ENCODE results near the gene RNF144A. TPM values are rescaled to one million over a fixed set of nuclear protein-coding genes. Genes with fewer than 3 reads are reported as not detected.

Gene RNF144A
- polyA plus RNA-seq, 3 donors: 0.30 to 0.68 (median 0.48) TPM

GRCh38 chr2:7060631-7061449 lies 143.6 kb downstream of the RNF144A start:
- no peak overlapping the region for H3K4me3 ChIP-seq (replicated peaks in 1 of 3; ENCODE audit: low read depth in 2 of 3, low read length in 3 of 3)
- peaks cover 0 to 2% (median 0%) of the 10 kb centered on the region in 3 donors for H3K27me3 Mint-ChIP-seq (ENCODE audit: low read depth in 3 of 3)
- TF ChIP-seq, protein P1, sequence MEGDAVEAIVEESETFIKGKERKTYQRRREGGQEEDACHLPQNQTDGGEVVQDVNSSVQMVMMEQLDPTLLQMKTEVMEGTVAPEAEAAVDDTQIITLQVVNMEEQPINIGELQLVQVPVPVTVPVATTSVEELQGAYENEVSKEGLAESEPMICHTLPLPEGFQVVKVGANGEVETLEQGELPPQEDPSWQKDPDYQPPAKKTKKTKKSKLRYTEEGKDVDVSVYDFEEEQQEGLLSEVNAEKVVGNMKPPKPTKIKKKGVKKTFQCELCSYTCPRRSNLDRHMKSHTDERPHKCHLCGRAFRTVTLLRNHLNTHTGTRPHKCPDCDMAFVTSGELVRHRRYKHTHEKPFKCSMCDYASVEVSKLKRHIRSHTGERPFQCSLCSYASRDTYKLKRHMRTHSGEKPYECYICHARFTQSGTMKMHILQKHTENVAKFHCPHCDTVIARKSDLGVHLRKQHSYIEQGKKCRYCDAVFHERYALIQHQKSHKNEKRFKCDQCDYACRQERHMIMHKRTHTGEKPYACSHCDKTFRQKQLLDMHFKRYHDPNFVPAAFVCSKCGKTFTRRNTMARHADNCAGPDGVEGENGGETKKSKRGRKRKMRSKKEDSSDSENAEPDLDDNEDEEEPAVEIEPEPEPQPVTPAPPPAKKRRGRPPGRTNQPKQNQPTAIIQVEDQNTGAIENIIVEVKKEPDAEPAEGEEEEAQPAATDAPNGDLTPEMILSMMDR (IDR thresholded peaks at IDR 0.05): no peak
- intact Hi-C loops (cut with micrococcal nuclease): no loop called here
- H3K4me2 ChIP-seq (replicated peaks; ENCODE audit: extremely low read depth, low read length, poor library complexity, severe bottlenecking): no peak overlapping the region
- H3K27ac Mint-ChIP-seq: no peak overlapping the region
- 90% methylated on average over 5 of the region's 8 CpGs for WGBS (ENCODE audit: insufficient coverage)
- no peak overlapping the region for H3K9ac ChIP-seq (ENCODE audit: insufficient read depth, low read length, poor library complexity, severe bottlenecking)
- H2AFZ ChIP-seq (ENCODE audit: insufficient read depth, low read depth, low read length, poor library complexity, severe bottlenecking): no peak overlapping the region
- no peaks in the 10 kb centered on the region for H3K79me2 ChIP-seq (ENCODE audit: insufficient read depth, low read length)
- no peak overlapping the region for H3K4me3 Mint-ChIP-seq
- no peak for DNase-seq
- no peaks in the 10 kb centered on the region for H3K27me3 ChIP-seq (ENCODE audit: control insufficient read depth in 2 of 2, insufficient read depth in 2 of 2, low read length in 2 of 2)
- H3K9me3 Mint-ChIP-seq: peaks cover 8 to 12% (median 10%) of the 10 kb centered on the region in 7 donors
- peaks cover 0 to 5% of the 10 kb centered on the region in 2 donors for H3K9me3 ChIP-seq (replicated peaks in 1 of 2; ENCODE audit: control insufficient read depth in 1 of 2, insufficient read depth in 1 of 2, low read length in 2 of 2)
- peaks cover 19% of the 10 kb centered on the region for H3K4me1 Mint-ChIP-seq
- peaks cover 28 to 34% of the 10 kb centered on the region in 2 donors for H3K4me1 ChIP-seq (ENCODE audit: control insufficient read depth in 1 of 2, insufficient read depth in 2 of 2, low read length in 2 of 2)
- H4K20me1 ChIP-seq (ENCODE audit: insufficient read depth, low read length): no peaks in the 10 kb centered on the region
- peaks cover 0 to 6% of the 10 kb centered on the region in 2 donors for H3K36me3 Mint-ChIP-seq
- no peak overlapping the region for H3K27ac ChIP-seq (ENCODE audit: low read depth in 1 of 2, low read length in 2 of 2)
- no peaks in the 10 kb centered on the region for H3K36me3 ChIP-seq (replicated peaks in 1 of 2; ENCODE audit: control insufficient read depth in 1 of 2, insufficient read depth in 2 of 2, low read length in 2 of 2)

- intact Hi-C loops (cut with micrococcal nuclease): no loop called here
- H3K4me3 Mint-ChIP-seq: no peak overlapping the region
- Histone ChIP-seq H4K20me1 (ENCODE audit: insufficient read depth, low read length) (no peaks in the 10 kb centered on the region), H3K27ac (ENCODE audit: low read depth in 1 of 2, low read length in 2 of 2) (no peak overlapping the region), H3K79me2 (ENCODE audit: insufficient read depth, low read length) (no peaks in the 10 kb centered on the region), H3K9me3 (replicated peaks in 1 of 2; ENCODE audit: control insufficient read depth in 1 of 2, insufficient read depth in 1 of 2, low read length in 2 of 2) (peaks cover 0 to 5% of the 10 kb centered on the region in 2 donors), H2AFZ (ENCODE audit: insufficient read depth, low read depth, low read length, poor library complexity, severe bottlenecking) (no peak overlapping the region), H3K4me2 (replicated peaks; ENCODE audit: extremely low read depth, low read length, poor library complexity, severe bottlenecking) (no peak overlapping the region), H3K4me3 (replicated peaks in 1 of 3; ENCODE audit: low read depth in 2 of 3, low read length in 3 of 3) (no peak overlapping the region), H3K27me3 (ENCODE audit: control insufficient read depth in 2 of 2, insufficient read depth in 2 of 2, low read length in 2 of 2) (no peaks in the 10 kb centered on the region), H3K4me1 (ENCODE audit: control insufficient read depth in 1 of 2, insufficient read depth in 2 of 2, low read length in 2 of 2) (peaks cover 28 to 34% of the 10 kb centered on the region in 2 donors), H3K9ac (ENCODE audit: insufficient read depth, low read length, poor library complexity, severe bottlenecking) (no peak overlapping the region), H3K36me3 (replicated peaks in 1 of 2; ENCODE audit: control insufficient read depth in 1 of 2, insufficient read depth in 2 of 2, low read length in 2 of 2) (no peaks in the 10 kb centered on the region)
- H3K27me3 Mint-ChIP-seq (ENCODE audit: low read depth in 3 of 3): peaks cover 0 to 2% (median 0%) of the 10 kb centered on the region in 3 donors
- H3K27ac Mint-ChIP-seq: no peak overlapping the region
- TF ChIP-seq, protein P1 (IDR thresholded peaks at IDR 0.05): no peak
- 100% methylated on average over 2 of the region's 3 CpGs for WGBS (ENCODE audit: insufficient coverage)
- peaks cover 19% of the 10 kb centered on the region for H3K4me1 Mint-ChIP-seq
- peaks cover 8 to 12% (median 10%) of the 10 kb centered on the region in 7 donors for H3K9me3 Mint-ChIP-seq
- peaks cover 0 to 6% of the 10 kb centered on the region in 2 donors for H3K36me3 Mint-ChIP-seq
- no peak for DNase-seq
Measured at GRCh38 chr2:7061450-7061789, 144.2 kb downstream of the RNF144A start.

All from CD14-positive monocyte (primary cell).